Loucy (cell line): ENCODE measurements around the gene CRTC1.

Experiments used
- H2AFZ ChIP-seq: fragments of 200-600 bp; sonication (generic); 2 replicates; pipeline ENCODE4 v1.6.0; 2016; ENCODE audit warnings: antibody characterized with exemption, mild to moderate bottlenecking, low read length, moderate library complexity
- H3F3A ChIP-seq: fragments of 200-600 bp; 2 replicates; pipeline ENCODE4 v1.6.0; 2016; ENCODE audit warnings: antibody characterized with exemption, low read depth, mild to moderate bottlenecking
- H3K27me3 ChIP-seq: fragments of 200-600 bp; sonication (generic); 2 replicates; pipeline ENCODE4 v1.6.1; 2014; ENCODE audit warnings: low read length, mild to moderate bottlenecking; ENCODE audit not compliant: insufficient read depth, poor library complexity, severe bottlenecking
- H3K36me3 ChIP-seq: fragments of 200-600 bp; sonication (generic); 2 replicates; pipeline ENCODE4 v1.6.1; 2016; ENCODE audit warnings: low read length; ENCODE audit not compliant: insufficient read depth
- H3K4me1 ChIP-seq: fragments of 200-600 bp; sonication (generic); 2 replicates; pipeline ENCODE4 v1.5.1; 2014; ENCODE audit warnings: low read length, mild to moderate bottlenecking; ENCODE audit not compliant: insufficient read depth, poor library complexity, severe bottlenecking
- H3K4me2 ChIP-seq: fragments of 200-600 bp; sonication (generic); 2 replicates; pipeline ENCODE4 v1.6.0; 2014; ENCODE audit warnings: antibody characterized with exemption, low read length, low read depth, mild to moderate bottlenecking; ENCODE audit not compliant: poor library complexity, severe bottlenecking
- H3K4me3 ChIP-seq: fragments of 200-600 bp; sonication (generic); 2 replicates; pipeline ENCODE4 v1.5.1; 2014; ENCODE audit warnings: low read length, mild to moderate bottlenecking, mixed read lengths; ENCODE audit not compliant: poor library complexity, severe bottlenecking
- H3K79me2 ChIP-seq: fragments of 200-600 bp; sonication (generic); 2 replicates; pipeline ENCODE4 v1.6.1; 2014; ENCODE audit warnings: low read length; ENCODE audit not compliant: insufficient read depth
- H3K9ac ChIP-seq: fragments of 200-600 bp; sonication (generic); 2 replicates; pipeline ENCODE4 v1.6.0; 2014; ENCODE audit warnings: mild to moderate bottlenecking, low read depth, low read length, moderate library complexity; ENCODE audit not compliant: poor library complexity, severe bottlenecking
- H3K9me2 ChIP-seq: fragments of 200-600 bp; sonication (generic); replicated peaks from 2 replicates; pipeline ENCODE4 v1.6.1; 2016; ENCODE audit warnings: low read depth, low read length, mixed read lengths
- H3K9me3 ChIP-seq: fragments of 200-600 bp; sonication (generic); 2 replicates; pipeline ENCODE4 v1.6.1; 2014; ENCODE audit warnings: mild to moderate bottlenecking, antibody characterized with exemption, low read length, low read depth; ENCODE audit not compliant: insufficient read depth
- H4K20me1 ChIP-seq: fragments of 200-600 bp; sonication (generic); 2 replicates; pipeline ENCODE4 v1.6.0; 2014; ENCODE audit warnings: antibody characterized with exemption, low read length, mild to moderate bottlenecking; ENCODE audit not compliant: insufficient read depth, poor library complexity, severe bottlenecking
- CTCF ChIP-seq: fragments of 200-600 bp; sonication (generic); conservative IDR thresholded peaks from 2 replicates; pipeline ENCODE4 v1.5.1; 2014; ENCODE audit warnings: mild to moderate bottlenecking, antibody characterized with exemption, low read length
- EZH2phosphoT487 ChIP-seq: fragments of 200-600 bp; IDR thresholded peaks from 2 replicates; pipeline ENCODE4 v1.6.1; 2018; ENCODE audit warnings: antibody characterized with exemption, mild to moderate bottlenecking, moderate library complexity, borderline replicate concordance

Gene CRTC1

DNA sequence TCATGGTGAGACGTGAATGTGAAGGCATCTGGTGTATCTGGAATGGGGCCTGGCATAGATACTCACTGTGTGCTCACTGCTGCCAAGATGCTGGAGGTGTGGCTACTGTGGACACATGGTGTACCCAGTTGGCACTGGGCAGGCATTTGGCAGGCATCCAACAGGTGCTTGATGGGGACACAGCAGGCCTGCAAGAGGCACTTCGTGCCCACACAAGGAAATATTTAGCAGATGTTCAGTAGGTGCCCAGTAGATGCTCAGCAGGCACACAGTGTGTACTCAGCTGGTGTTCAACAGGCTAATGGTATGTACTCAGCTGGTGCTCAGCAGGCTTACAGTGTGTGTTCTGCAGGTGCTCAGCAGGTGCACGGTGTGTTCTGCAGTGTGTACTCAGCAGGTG lies 14.2 kb downstream of the CRTC1 start:
- Histone ChIP-seq H3K9me2 (no peaks in the 10 kb centered on the region), H3K4me2 (no peak overlapping the region), H2AFZ (no peak overlapping the region), H3K36me3 (no peaks in the 10 kb centered on the region), H3K9ac (no peak overlapping the region), H3K79me2 (peaks cover 66% of the 10 kb centered on the region), H4K20me1 (peaks cover 9% of the 10 kb centered on the region), H3F3A (peaks cover 10% of the 10 kb centered on the region; the same call in 1 of the 2 replicates), H3K9me3 (no peaks in the 10 kb centered on the region), H3K4me1 (peaks cover 14% of the 10 kb centered on the region), H3K4me3 (no peak overlapping the region), H3K27me3 (no peaks in the 10 kb centered on the region)
- TF ChIP-seq CTCF = no peak
- no peak for TF ChIP-seq EZH2phosphoT487

- Histone ChIP-seq H4K20me1 (peaks cover 9% of the 10 kb centered on the region), H3K27me3 (no peaks in the 10 kb centered on the region), H3K9me3 (no peaks in the 10 kb centered on the region), H3K9me2 (no peaks in the 10 kb centered on the region), H3K36me3 (no peaks in the 10 kb centered on the region), H3K4me3 (no peak overlapping the region), H3K9ac (no peak overlapping the region), H3K79me2 (peaks cover 67% of the 10 kb centered on the region), H3K4me1 (peaks cover 14% of the 10 kb centered on the region), H2AFZ (no peak overlapping the region), H3F3A (peaks cover 10% of the 10 kb centered on the region; the same call in 1 of the 2 replicates), H3K4me2 (no peak overlapping the region)
- TF ChIP-seq EZH2phosphoT487 = no peak
- no peak for TF ChIP-seq CTCF
Observed at GRCh38 chr19:18698321-18699167, 15.1 kb downstream of the CRTC1 start.

DNA sequence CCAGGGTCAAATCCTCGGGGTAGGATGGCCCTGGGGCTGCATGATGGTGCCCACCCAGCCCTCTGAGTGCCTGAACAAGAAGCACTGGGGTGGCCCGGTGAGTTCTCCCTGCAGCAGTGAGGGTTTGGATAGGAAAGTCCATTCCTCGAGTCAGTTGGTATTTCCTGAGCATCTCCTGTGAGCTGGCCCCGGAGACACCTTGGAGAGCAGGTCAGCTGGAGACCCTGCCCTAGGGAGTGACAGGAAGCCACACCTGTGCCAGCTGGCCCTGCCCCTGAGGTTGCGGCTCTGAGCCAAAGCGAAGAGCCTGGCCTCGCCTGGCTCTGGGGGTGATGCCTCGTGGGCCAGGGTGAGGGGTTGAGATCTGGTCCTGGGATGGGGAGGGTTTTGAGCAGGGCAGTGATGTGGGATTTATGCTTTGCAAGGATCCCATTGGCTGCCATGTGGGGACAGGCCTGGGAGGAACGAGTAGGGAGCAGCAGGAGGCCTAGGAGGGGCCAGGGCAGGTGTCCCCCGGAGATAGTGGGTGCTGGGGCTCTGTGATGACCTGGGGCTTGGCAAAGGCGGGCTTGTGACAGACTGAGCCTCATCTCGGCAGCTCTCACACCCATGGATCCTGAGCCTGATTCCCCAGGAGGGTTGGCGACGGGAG lies 16.0 kb downstream of the CRTC1 start:
- peak overlapping the region; percentile 77 for H3K4me3 ChIP-seq
- no peaks in the 10 kb centered on the region for H3K27me3 ChIP-seq
- H3K4me1 ChIP-seq = peaks cover 14% of the 10 kb centered on the region
- H3K79me2 ChIP-seq = peaks cover 57% of the 10 kb centered on the region
- TF ChIP-seq CTCF (no peak), EZH2phosphoT487 (no peak)
- H3K9ac ChIP-seq = peak overlapping the region; percentile 71
- H3K9me3 ChIP-seq = no peaks in the 10 kb centered on the region
- no peaks in the 10 kb centered on the region for H3K36me3 ChIP-seq
- H3F3A ChIP-seq = peaks cover 10% of the 10 kb centered on the region; the same call in 1 of the 2 replicates
- H2AFZ ChIP-seq = no peak overlapping the region
- H4K20me1 ChIP-seq = peaks cover 9% of the 10 kb centered on the region
- no peaks in the 10 kb centered on the region for H3K9me2 ChIP-seq
- H3K4me2 ChIP-seq = peak overlapping the region; percentile 94
